HG03520 (cell line): ENCODE data around the gene CCDC27.
"Not testable (repeated sequence)": the region's sequence is repeated elsewhere in the genome, so short reads cannot be mapped to it uniquely, and the experiment has no call there.

ENCODE experiments used
- ATAC-seq: cut with Tn5 transposase; IDR thresholded peaks from one replicate; pipeline ENCODE4 v1.9.1; 2021; ENCODE audit warnings: mild to moderate bottlenecking, moderate library complexity; ENCODE audit not compliant: unreplicated experiment

Gene CCDC27

GRCh38 chr1:3717715-3718601, 34.3 kb upstream of the CCDC27 start:
- no peak for ATAC-seq

DNA sequence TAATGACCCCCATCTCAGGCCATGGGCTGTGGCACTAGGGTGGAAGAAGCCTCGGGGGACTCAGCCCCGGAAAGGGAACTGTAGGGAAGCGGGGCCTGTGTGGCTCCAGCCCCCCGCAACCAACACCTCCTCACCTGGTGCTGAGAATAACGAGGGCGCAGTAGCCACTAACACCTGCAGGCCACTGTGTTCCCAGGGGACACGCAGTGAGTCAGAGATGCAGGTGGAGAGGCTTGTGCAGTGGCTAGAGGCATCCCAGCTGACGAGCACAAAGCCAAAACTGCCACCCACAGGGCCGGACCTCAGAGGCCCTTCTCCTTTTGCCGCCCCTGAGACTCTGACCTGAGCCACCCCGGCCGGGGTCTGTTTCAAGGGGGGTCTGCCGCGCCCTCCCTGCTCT, 33.5 kb upstream of the CCDC27 start:
- no peak for ATAC-seq

GRCh38 chr1:3721955-3722465, 30.2 kb upstream of the CCDC27 start:
- ATAC-seq, result no peak

GRCh38 chr1:3722846-3723245, 29.4 kb upstream of the CCDC27 start:
- no peak for ATAC-seq

DNA sequence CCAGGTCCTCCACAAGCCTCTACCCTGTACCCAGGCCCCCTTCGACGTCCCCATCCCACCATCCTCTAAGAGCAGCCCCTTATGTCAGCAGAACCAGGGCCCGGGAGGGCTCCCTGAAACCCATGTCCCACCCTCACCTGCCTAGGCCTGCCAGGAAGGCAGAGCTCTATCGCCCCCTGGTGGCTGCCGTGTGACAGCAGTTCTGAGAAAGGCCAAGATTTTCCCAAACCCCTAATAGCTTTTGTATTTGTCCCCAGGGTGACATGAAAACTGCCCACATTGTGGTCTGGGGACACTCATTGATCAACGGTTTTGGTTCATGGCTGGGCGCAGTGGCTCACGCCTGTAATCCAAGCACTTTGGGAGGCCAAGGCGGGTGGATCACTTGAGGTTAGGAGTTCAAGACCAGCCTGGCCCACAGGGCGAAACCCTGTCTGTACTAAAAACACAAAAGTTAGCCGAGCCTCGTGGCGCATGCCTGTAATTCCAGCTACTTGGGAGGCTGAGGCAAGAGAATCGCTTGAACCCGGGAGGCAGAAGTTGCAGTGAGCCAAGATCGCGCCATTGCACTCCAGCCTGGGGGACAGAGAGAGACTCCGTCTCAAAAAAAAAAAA, 27.7 kb upstream of the CCDC27 start:
- not testable (repeated sequence) for ATAC-seq

DNA sequence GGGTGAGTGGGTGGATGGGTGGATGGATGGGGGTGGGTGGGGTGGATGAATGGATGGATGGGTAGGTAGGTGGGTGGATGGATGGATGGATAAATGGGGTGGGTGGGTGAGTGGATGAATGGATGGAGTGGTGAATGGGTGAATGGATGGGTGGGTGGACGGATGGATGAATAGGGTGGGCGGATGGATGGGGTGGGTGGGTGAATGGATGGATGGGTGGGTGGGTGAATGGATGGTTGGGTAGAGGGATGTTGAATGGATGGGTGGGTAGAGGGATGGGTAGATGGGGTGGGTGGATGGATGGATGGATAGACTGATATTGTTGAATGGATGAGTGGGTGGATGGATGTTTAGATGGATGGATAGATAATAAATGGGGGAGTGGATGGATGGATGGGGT, 26.9 kb upstream of the CCDC27 start:
- ATAC-seq, result no peak

DNA sequence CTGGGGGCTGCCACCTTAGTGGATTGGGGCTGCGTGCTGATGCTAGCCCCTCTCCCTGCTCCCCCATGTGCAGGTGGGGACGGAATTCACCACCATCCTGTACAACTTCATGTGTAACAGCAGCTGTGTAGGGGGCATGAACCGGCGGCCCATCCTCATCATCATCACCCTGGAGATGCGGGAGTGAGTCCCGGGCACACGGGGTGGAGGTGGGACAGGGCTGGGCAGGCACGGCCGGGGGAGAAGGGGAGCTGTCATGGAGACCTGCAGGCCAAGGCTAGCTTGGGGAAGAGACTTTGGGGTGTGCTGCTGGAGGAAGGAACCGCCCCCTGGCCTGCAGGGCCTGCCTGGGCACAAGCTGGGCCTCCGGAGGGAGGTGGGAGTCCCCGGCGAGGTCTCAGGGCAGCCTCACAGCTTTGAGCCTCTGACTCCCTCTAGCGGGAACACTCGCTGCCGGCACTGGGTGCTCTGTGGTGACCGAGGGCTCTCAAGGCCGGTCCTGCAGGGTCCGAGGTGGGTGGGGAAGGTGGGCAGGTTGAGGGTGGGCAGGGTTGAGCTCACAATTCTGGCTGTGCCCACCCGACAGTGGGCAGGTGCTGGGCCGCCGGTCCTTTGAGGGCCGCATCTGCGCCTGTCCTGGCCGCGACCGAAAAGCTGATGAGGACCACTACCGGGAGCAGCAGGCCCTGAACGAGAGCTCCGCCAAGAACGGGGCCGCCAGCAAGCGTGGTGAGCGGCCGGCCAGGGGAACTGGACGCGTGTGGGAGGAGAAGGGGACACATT, 25.0 kb upstream of the CCDC27 start:
- ATAC-seq, result no peak

DNA sequence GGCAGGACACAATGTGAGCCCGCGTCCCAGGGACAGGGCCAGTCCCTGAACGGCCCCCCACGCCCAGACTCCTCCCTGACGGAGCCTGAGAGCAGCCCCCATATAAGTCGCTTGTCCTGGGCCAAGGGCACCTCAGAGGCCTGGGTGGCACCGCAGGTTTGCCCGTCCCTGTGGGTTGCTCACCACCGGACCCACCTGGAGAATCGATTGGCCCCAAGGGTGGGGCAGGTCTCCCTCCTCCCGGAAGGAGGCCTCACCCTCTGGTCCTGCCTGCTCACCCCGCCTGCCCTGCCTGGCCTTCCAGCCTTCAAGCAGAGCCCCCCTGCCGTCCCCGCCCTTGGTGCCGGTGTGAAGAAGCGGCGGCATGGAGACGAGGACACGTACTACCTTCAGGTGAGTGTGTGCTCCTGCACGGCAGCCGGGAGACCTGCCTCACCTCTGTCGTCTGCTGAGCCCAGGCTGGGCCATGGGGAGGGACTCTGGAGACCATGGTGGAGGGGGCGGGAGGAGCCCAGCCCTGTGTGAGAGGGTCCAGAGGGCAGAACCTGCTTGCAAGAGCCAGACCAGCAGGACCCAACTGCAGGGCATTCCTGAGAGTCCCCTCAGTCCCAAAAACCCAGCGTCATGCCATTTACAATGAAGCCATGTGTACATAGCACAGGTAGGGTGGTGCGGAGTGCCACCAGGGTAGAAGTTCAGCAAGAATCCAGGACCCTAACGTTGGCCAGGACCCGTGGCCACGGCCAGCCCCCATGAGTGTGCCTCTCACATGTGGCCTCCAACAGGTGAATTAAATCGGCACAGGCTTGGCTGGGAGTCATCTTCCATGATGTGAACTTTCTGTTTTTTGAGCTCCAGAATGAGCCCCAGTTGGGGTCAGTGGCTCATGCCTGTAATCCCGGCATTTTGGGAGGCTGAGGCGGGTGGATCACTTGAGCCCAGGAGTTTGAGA, 24.1 kb upstream of the CCDC27 start:
- no peak for ATAC-seq

GRCh38 chr1:3729594-3730542, 22.4 kb upstream of the CCDC27 start:
- ATAC-seq, result no peak

DNA sequence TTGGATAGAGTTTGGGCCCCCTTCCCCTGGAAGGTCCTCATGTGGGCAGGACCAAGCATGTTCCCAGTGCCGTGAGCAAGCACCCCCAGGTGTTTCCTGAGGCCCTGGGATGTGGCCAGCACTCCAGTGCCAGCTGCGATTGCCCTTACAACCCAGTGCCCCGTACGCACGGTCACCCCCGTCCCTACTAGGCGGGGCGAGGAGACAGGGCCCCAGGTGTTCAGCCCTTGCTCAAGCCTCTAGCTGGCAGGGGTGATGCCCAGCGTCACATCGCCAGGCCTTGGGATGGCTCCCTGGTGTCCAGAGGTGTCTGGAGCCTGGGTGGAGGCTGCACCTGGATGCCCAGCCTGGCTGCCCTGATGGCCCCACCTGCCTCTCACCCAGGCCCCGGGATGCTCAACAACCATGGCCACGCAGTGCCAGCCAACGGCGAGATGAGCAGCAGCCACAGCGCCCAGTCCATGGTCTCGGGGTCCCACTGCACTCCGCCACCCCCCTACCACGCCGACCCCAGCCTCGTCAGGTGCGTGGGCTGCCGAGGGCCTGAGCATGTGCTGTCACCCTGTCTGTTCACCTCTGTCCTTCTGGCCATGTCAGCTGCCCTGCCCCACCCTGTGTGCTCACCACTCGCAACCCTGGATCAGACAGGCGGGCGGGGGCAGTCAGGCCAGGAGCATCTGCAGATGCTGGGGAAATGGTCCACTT, 21.6 kb upstream of the CCDC27 start:
- no peak for ATAC-seq

- ATAC-seq, result no peak
Observed at GRCh38 chr1:3731583-3732433, 20.4 kb upstream of the CCDC27 start.

DNA sequence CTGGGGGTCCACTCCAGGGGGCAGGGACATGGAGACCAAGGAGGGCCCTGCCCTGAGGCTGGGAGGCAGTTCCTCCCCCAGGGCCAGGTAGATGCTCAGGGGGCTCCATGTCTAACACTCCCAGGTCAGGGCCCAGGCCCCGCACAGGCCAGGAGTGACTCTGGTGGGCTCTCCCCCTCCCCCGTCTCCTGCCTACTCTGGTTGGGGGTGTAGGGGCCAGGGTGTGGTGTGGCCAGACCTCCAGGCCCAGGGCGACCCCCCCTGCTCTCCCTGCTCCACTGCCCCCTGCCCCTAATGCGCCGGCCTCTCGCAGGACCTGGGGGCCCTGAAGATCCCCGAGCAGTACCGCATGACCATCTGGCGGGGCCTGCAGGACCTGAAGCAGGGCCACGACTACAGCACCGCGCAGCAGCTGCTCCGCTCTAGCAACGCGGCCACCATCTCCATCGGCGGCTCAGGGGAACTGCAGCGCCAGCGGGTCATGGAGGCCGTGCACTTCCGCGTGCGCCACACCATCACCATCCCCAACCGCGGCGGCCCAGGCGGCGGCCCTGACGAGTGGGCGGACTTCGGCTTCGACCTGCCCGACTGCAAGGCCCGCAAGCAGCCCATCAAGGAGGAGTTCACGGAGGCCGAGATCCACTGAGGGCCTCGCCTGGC, 19.7 kb upstream of the CCDC27 start:
- no peak for ATAC-seq

DNA sequence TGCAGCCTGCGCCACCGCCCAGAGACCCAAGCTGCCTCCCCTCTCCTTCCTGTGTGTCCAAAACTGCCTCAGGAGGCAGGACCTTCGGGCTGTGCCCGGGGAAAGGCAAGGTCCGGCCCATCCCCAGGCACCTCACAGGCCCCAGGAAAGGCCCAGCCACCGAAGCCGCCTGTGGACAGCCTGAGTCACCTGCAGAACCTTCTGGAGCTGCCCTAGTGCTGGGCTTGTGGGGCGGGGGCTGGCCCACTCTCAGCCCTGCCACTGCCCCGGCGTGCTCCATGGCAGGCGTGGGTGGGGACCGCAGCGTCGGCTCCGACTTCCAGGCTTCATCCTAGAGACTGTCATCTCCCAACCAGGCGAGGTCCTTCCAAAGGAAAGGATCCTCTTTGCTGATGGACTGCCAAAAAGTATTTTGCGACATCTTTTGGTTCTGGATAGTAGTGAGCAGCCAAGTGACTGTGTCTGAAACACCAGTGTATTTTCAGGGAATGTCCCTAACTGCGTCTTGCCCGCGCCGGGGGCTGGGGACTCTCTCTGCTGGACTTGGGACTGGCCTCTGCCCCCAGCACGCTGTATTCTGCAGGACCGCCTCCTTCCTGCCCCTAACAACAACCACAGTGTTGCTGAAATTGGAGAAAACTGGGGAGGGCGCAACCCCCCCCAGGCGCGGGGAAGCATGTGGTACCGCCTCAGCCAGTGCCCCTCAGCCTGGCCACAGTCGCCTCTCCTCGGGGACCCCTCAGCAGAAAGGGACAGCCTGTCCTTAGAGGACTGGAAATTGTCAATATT, 19.0 kb upstream of the CCDC27 start:
- no peak for ATAC-seq

DNA sequence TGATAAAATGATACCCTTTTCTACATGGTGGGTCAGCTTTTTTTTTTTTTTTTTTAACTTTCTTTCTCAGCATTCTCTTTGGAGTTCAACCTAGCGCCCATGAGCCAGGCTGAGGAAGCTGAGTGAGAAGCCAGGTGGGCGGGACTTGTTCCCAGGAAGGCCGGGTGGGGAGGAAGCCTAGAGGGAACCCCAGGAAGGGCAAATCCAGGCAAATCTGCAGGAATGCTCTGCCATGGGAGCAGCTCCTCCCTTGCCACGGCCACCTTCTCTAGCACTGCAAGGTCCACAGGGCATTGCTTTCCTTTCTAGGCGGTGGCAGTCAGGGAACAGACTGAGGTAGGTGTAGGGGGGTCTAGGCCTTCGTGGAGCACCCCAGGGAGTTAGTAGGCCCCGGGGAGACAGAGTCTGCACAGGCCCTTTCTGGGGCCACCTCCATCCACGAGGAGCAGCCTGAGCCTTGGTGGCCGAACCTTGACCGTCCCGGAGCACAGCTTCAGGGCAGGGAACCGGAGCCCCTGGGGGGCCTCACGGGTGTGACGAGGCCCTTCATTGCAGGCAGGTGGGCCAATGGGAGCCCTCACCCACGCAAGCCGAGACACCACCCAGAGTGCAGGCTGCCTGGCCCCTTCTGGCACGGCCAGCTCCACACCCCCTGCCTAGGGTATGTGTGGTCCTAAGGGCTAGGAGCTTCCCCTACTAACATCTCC, 18.2 kb upstream of the CCDC27 start:
- no peak for ATAC-seq

DNA sequence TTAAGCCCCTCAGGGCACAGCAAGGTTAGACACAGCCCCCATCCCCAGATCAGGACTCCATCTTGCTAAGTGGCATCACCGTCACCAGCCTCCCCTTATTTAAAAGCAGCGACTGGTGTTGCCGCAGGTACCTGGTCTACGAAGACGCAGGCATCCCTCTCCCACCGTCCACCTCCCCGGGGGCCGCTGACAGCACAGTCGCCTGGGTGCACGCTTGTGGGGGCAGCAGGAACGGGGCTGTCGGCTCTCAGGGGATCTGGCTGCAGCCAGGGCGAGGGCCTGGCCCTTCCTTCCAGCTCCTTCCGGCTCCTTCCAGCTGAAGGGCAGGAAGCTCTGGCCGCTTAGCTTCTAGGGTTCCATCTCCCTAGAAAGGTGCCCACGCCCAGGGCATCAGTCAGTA, 17.6 kb upstream of the CCDC27 start:
- ATAC-seq, result no peak
